ENCODE measurements around the gene USH2A.

USH2A gene

DNA sequence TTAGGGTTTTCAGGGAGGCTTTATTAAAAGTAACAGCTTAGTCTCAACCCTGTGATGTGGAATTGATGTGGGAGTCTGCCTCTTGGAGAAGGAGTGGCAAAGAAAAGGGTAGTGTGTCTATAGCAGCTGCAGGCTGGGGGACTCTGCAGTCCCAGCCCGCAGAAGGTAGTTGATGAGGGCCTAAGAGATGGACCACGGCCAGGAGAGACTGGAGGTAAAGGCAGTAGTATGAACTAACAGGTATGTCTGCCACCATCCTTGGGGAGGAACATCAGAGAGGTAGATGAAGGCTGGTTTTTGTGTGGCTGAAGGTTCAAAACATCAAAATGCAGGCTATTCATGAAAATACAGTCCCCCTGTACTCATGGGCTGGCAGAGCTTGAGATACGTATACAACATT, 744.0 kb downstream of the USH2A start:
- TF ChIP-seq USF1 (IDR thresholded peaks at IDR 0.05), result no peak
- no peak for TF ChIP-seq EGR1 (IDR thresholded peaks at IDR 0.05)
- TF ChIP-seq EP300 (IDR thresholded peaks at IDR 0.05; ENCODE audit: borderline replicate concordance), result no peak
- no peak for TF ChIP-seq TCF12 (IDR thresholded peaks at IDR 0.05; ENCODE audit: low read depth)
- no peak for TF ChIP-seq CREB1 (IDR thresholded peaks at IDR 0.05; ENCODE audit: low read depth)
- no peak for TF ChIP-seq FOXM1 (IDR thresholded peaks at IDR 0.05; ENCODE audit: borderline replicate concordance, low read depth)
- TF ChIP-seq TAF1 (IDR thresholded peaks at IDR 0.05; ENCODE audit: low read depth), result no peak
- no peak for TF ChIP-seq RAD21 (IDR thresholded peaks at IDR 0.05; ENCODE audit: low read depth)
- no peak for TF ChIP-seq TEAD4 (IDR thresholded peaks at IDR 0.05)
- no peak for TF ChIP-seq ZBTB7A (IDR thresholded peaks at IDR 0.05; ENCODE audit: low read depth)
- no peak for TF ChIP-seq CEBPB (IDR thresholded peaks at IDR 0.05)
- TF ChIP-seq REST (IDR thresholded peaks at IDR 0.05; ENCODE audit: low read depth), result no peak

DNA sequence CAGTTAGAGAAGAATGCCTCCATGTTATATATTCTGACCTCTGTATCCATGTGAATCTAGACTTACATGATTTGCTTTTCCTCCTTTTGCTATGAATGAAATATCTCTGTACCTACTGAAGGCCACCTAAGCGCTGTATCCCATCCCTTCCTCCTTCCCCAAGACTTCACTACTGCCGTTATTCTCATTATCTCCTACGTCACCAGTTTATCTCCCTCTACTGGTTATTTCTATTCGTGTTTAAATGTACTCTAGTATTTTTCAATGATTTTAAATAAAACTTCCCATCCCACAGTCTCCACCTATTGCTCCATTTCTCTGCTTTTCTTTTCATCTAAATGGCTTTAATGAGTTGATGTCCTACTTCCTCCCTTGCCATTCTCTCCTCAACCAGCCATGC, 746.1 kb downstream of the USH2A start:
- TF ChIP-seq RAD21 (IDR thresholded peaks at IDR 0.05; ENCODE audit: low read depth) (no peak), TAF1 (IDR thresholded peaks at IDR 0.05; ENCODE audit: low read depth) (no peak), CEBPB (IDR thresholded peaks at IDR 0.05) (no peak), EP300 (IDR thresholded peaks at IDR 0.05; ENCODE audit: borderline replicate concordance) (no peak), YY1 (IDR thresholded peaks at IDR 0.05; ENCODE audit: low read depth) (no peak), EGR1 (IDR thresholded peaks at IDR 0.05) (no peak), ZBTB7A (IDR thresholded peaks at IDR 0.05; ENCODE audit: low read depth) (no peak), TCF12 (IDR thresholded peaks at IDR 0.05; ENCODE audit: low read depth) (no peak), NFIC (IDR thresholded peaks at IDR 0.05) (no peak), USF1 (IDR thresholded peaks at IDR 0.05) (no peak), FOXM1 (IDR thresholded peaks at IDR 0.05; ENCODE audit: borderline replicate concordance, low read depth) (no peak), CREB1 (IDR thresholded peaks at IDR 0.05; ENCODE audit: low read depth) (no peak)
- TF ChIP-seq, protein P1, sequence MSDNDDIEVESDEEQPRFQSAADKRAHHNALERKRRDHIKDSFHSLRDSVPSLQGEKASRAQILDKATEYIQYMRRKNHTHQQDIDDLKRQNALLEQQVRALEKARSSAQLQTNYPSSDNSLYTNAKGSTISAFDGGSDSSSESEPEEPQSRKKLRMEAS (IDR thresholded peaks at IDR 0.05), result no peak

- TF ChIP-seq TEAD4 (IDR thresholded peaks at IDR 0.05) (no peak), RAD21 (IDR thresholded peaks at IDR 0.05; ENCODE audit: low read depth) (no peak), ZBTB7A (IDR thresholded peaks at IDR 0.05; ENCODE audit: low read depth) (no peak), REST (IDR thresholded peaks at IDR 0.05; ENCODE audit: low read depth) (no peak), EP300 (IDR thresholded peaks at IDR 0.05; ENCODE audit: borderline replicate concordance) (no peak), USF1 (IDR thresholded peaks at IDR 0.05) (no peak), CREB1 (IDR thresholded peaks at IDR 0.05; ENCODE audit: low read depth) (no peak), NFIC (IDR thresholded peaks at IDR 0.05) (no peak), FOXM1 (IDR thresholded peaks at IDR 0.05; ENCODE audit: borderline replicate concordance, low read depth) (no peak), CEBPB (IDR thresholded peaks at IDR 0.05) (no peak), TCF12 (IDR thresholded peaks at IDR 0.05; ENCODE audit: low read depth) (no peak), EGR1 (IDR thresholded peaks at IDR 0.05) (no peak), TAF1 (IDR thresholded peaks at IDR 0.05; ENCODE audit: low read depth) (no peak), YY1 (IDR thresholded peaks at IDR 0.05; ENCODE audit: low read depth) (no peak)
- TF ChIP-seq, protein P1 (IDR thresholded peaks at IDR 0.05), result no peak
Observed at GRCh38 chr1:215673943-215674342, 749.3 kb downstream of the USH2A start.

GRCh38 chr1:215672482-215672881, 750.8 kb downstream of the USH2A start:
- TF ChIP-seq TEAD4 (IDR thresholded peaks at IDR 0.05) (no peak), RAD21 (IDR thresholded peaks at IDR 0.05; ENCODE audit: low read depth) (no peak), USF1 (IDR thresholded peaks at IDR 0.05) (no peak), FOXM1 (IDR thresholded peaks at IDR 0.05; ENCODE audit: borderline replicate concordance, low read depth) (no peak), ZBTB7A (IDR thresholded peaks at IDR 0.05; ENCODE audit: low read depth) (no peak), CREB1 (IDR thresholded peaks at IDR 0.05; ENCODE audit: low read depth) (no peak), EGR1 (IDR thresholded peaks at IDR 0.05) (no peak)
